Right hindlimb (tissue), 1 donor: Measurements from ENCODE around the gene IGIP.
A peak's percentile ranks its signal among the peaks of the same experiment; 100 is the strongest.

Source experiments
- DNase-seq: peaks from one replicate; pipeline ENCODE4 v3.0.0-alpha.2; 2018

Gene IGIP

GRCh38 chr5:140168371-140168770 is 42.6 kb downstream of the IGIP start:
- DNase-seq = no peak

GRCh38 chr5:140169410-140169809 is 43.7 kb downstream of the IGIP start:
- no peak for DNase-seq

- no peak for DNase-seq
Observed at GRCh38 chr5:140172483-140172882, 46.7 kb downstream of the IGIP start.

- no peak for DNase-seq
Observed at GRCh38 chr5:140174014-140174413, 48.3 kb downstream of the IGIP start.

- DNase-seq = peak; percentile 98
Observed at GRCh38 chr5:140174465-140175366, 49.0 kb downstream of the IGIP start, which contains the start of gene CYSTM1. CYSTM1 (plus strand) TSS chr5:140175188; CDS start chr5:140194466, 19,278 bp downstream.

GRCh38 chr5:140175367-140176030 is 49.8 kb downstream of the IGIP start:
- DNase-seq = peak; percentile 82

GRCh38 chr5:140176031-140176387 is 50.3 kb downstream of the IGIP start:
- no peak for DNase-seq

- no peak for DNase-seq
Observed at GRCh38 chr5:140178086-140178410, 52.3 kb downstream of the IGIP start.

- DNase-seq = no peak
Observed at GRCh38 chr5:140178482-140179116, 52.9 kb downstream of the IGIP start.
